Calu3 (cell line): Measurements from ENCODE around the gene CUL9. TPM values are rescaled to one million over a fixed set of nuclear protein-coding genes. Genes with fewer than 3 reads are reported as not detected.

Experiments used
- BruUV-seq: library from RNA; stranded (reverse); fragments of 400-500 nt; replicated peaks from 2 replicates; lab custom pipeline; 2021; lab: Mats Ljungman, UMichigan
- CTCF ChIA-PET: fragments of 300-600 bp; sonication (Branson Sonifier 250); formaldehyde crosslinking; loops from one replicate; lab custom pipeline; 2022; ENCODE audit warnings: antibody characterized with exemption; lab: Charles Lee
- DNase-seq: peaks from one replicate; pipeline ENCODE4 v3.0.0; 2022
- H3K27ac Mint-ChIP-seq: one replicate; pipeline ENCODE4 v1.8.0; 2022; ENCODE audit warnings: mixed read lengths; ENCODE audit not compliant: unreplicated experiment
- H3K27me3 Mint-ChIP-seq: one replicate; pipeline ENCODE4 v1.8.0; 2022; ENCODE audit warnings: mixed read lengths; ENCODE audit not compliant: unreplicated experiment
- H3K36me3 Mint-ChIP-seq: one replicate; pipeline ENCODE4 v1.8.0; 2022; ENCODE audit warnings: mild to moderate bottlenecking, moderate library complexity, mixed read lengths; ENCODE audit not compliant: insufficient read depth, unreplicated experiment
- H3K4me1 Mint-ChIP-seq: one replicate; pipeline ENCODE4 v1.8.0; 2022; ENCODE audit warnings: mild to moderate bottlenecking, low read depth, mixed read lengths; ENCODE audit not compliant: unreplicated experiment
- H3K4me3 Mint-ChIP-seq: one replicate; pipeline ENCODE4 v1.8.0; 2022; ENCODE audit warnings: mild to moderate bottlenecking, low read depth, moderate library complexity, mixed read lengths; ENCODE audit not compliant: unreplicated experiment
- H3K9me3 Mint-ChIP-seq: one replicate; pipeline ENCODE4 v1.8.0; 2022; ENCODE audit warnings: low read depth, mixed read lengths; ENCODE audit not compliant: unreplicated experiment
- CTCF ChIP-seq: fragments of 200-600 bp; IDR thresholded peaks from one replicate; pipeline ENCODE4 v1.8.0; 2022; ENCODE audit warnings: antibody characterized with exemption; ENCODE audit not compliant: unreplicated experiment
- intact Hi-C: fragments of 100-400 bp; cut with micrococcal nuclease; formaldehyde crosslinking; loops from one replicate; pipeline ENCODE4 v1.10.0; 2022; ENCODE audit not compliant: unreplicated experiment
- total RNA-seq: library from RNA; stranded (reverse); gene quantifications from 2 replicates; pipeline ENCODE4 v1.2.3, GENCODE V29; 2022

The CUL9 gene
- total RNA-seq, 1 experiment from 2014 or later: 73.1 TPM

DNA sequence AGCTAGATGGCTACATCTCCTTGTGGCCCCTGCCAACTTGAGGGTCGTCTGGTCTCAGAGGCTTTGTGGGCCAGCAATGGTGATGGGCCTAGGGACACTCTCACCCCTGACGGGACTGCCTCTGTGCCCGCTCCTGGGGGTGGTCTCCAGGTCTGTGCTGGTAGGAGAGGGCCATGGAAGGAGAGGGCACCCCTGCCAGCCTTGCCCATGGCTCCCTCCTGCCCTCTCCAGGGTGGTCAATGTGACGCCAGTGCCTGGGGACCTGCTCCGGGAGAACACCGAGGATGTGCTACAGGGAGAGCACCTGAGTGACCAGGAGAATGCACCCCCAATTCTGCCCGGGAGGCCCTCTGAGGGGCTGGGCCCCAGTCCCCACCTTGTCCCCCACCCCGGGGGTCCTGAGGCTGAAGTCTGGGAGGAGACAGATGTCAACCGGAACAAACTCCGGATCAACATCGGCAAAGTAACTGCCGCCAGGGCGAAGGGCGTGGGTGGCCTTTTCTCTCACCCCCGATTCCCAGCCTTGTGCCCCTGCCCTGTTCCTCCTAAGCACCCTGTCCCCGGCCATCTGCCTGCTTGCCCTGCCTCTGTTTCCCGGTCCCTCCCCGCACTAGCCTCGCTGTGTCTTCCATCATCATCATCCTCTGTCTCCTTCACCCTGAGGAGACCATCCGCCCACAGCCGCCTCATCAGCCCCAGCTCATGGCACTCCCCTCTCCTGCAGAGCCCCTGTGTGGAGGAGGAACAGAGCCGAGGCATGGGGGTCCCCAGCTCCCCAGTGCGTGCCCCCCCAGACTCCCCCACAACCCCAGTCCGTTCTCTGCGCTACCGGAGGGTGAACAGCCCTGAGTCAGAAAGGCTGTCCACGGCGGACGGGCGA is 77.1 kb downstream of the CUL9 start:
- Mint-ChIP-seq H3K36me3 (peaks cover 6% of the 10 kb centered on the region), H3K4me1 (no peaks in the 10 kb centered on the region), H3K9me3 (no peaks in the 10 kb centered on the region), H3K27ac (no peak overlapping the region), H3K4me3 (no peak overlapping the region), H3K27me3 (peaks cover 47% of the 10 kb centered on the region)
- no TSS peak for BruUV-seq
- DNase-seq: no peak
- intact Hi-C loops: no loop called here
- TF ChIP-seq CTCF: no peak
- CTCF ChIA-PET: no interaction called here

DNA sequence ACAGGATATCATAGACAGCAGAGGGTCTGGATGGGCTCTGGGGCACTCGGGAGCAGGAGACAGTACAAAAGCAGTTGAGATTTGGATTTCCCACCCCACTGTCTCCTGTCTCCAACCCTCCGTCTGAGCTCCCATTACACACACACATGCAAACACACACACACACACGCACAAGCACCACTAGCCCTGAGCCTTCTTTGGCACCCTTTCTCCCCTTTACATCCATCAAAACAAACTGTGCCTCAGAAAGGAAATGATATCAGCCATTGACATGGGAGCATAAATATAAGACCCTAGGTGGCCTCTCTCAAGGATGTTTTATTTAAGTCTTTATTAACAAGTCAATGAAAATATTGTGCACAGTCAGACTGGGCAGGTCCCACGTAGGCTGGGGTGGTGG is 78.8 kb downstream of the CUL9 start:
- intact Hi-C loops: no loop called here
- peaks cover 6% of the 10 kb centered on the region for H3K36me3 Mint-ChIP-seq
- DNase-seq: no peak
- no TSS peak for BruUV-seq
- H3K4me1 Mint-ChIP-seq: no peaks in the 10 kb centered on the region
- peaks cover 30% of the 10 kb centered on the region for H3K27me3 Mint-ChIP-seq
- no peak overlapping the region for H3K27ac Mint-ChIP-seq
- H3K4me3 Mint-ChIP-seq: no peak overlapping the region
- no peaks in the 10 kb centered on the region for H3K9me3 Mint-ChIP-seq
- CTCF ChIA-PET: no interaction called here
- no peak for TF ChIP-seq CTCF

GRCh38 chr6:43261198-43261597 is 79.2 kb downstream of the CUL9 start:
- CTCF ChIA-PET: interaction anchor here (0.6 to 1.5 kb wide), 2 partner anchors 10 to 77 kb away, joined by 4 read pairs; no protein-coding TSS in a partner anchor
- Mint-ChIP-seq H3K9me3 (no peaks in the 10 kb centered on the region), H3K27ac (no peak overlapping the region)

More at GRCh38 chr6:43261198-43261597, 79.2 kb downstream of the CUL9 start:
- intact Hi-C loops: no loop called here
- TF ChIP-seq CTCF: no peak
- no peak for DNase-seq
- Mint-ChIP-seq H3K36me3 (peaks cover 6% of the 10 kb centered on the region), H3K27me3 (peaks cover 26% of the 10 kb centered on the region), H3K4me1 (no peaks in the 10 kb centered on the region), H3K4me3 (no peak overlapping the region)
- BruUV-seq: no TSS peak
